ENCODE data around the gene WFDC1.

GRCh38 chr16:84362471-84362941 is 67.8 kb downstream of the WFDC1 start:
- TF ChIP-seq, protein P1, sequence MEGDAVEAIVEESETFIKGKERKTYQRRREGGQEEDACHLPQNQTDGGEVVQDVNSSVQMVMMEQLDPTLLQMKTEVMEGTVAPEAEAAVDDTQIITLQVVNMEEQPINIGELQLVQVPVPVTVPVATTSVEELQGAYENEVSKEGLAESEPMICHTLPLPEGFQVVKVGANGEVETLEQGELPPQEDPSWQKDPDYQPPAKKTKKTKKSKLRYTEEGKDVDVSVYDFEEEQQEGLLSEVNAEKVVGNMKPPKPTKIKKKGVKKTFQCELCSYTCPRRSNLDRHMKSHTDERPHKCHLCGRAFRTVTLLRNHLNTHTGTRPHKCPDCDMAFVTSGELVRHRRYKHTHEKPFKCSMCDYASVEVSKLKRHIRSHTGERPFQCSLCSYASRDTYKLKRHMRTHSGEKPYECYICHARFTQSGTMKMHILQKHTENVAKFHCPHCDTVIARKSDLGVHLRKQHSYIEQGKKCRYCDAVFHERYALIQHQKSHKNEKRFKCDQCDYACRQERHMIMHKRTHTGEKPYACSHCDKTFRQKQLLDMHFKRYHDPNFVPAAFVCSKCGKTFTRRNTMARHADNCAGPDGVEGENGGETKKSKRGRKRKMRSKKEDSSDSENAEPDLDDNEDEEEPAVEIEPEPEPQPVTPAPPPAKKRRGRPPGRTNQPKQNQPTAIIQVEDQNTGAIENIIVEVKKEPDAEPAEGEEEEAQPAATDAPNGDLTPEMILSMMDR (IDR thresholded peaks at IDR 0.05; ENCODE audit: low read depth, low read length) = no peak
- TF ChIP-seq, protein P2, sequence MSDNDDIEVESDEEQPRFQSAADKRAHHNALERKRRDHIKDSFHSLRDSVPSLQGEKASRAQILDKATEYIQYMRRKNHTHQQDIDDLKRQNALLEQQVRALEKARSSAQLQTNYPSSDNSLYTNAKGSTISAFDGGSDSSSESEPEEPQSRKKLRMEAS (IDR thresholded peaks at IDR 0.05; ENCODE audit: low read depth, low read length) = no peak
- TF ChIP-seq POLR2A (IDR thresholded peaks at IDR 0.05; ENCODE audit: extremely low read depth, insufficient read length) (no peak), MYC (IDR thresholded peaks at IDR 0.05; ENCODE audit: low read depth, low read length) (no peak)

Measured in NB4 (cell line).